HEK293 (cell line): ENCODE results near the gene CLCNKB.
A peak's percentile ranks its signal among the peaks of the same experiment; 100 is the strongest.
"Not testable (repeated sequence)": the region's sequence is repeated elsewhere in the genome, so short reads cannot be mapped to it uniquely, and the experiment has no call there.

Source experiments
- CTCF ChIA-PET: fragments of 350-600 bp; formaldehyde crosslinking; extraction: SDS; loops from one replicate; lab custom pipeline; 2021; ENCODE audit warnings: antibody characterized with exemption; lab: Yijun Ruan, JAX
- POLR2A ChIA-PET: fragments of 300-600 bp; formaldehyde crosslinking; extraction: SDS; loops from one replicate; lab custom pipeline; 2020; ENCODE audit warnings: antibody characterized with exemption, inconsistent platforms; lab: Yijun Ruan, JAX
- H3K27ac ChIP-seq: fragments of 200-500 bp; sonication (Bioruptor generic); 2 replicates; pipeline ENCODE4 v1.5.1; 2014; ENCODE audit warnings: low read depth, low read length, control low read depth, inconsistent platforms; ENCODE audit errors: extremely low read depth
- H3K36me3 ChIP-seq, 2 experiments: fragments of 200-500 bp in 1 of 2; sonication (Bioruptor generic) in 1 of 2; 1 replicate in 1 of 2; 2 replicates in 1 of 2; pipeline ENCODE4 v1.5.1; 2014 to 2017; ENCODE audit warnings: inconsistent platforms in 2 of 2, low read length in 2 of 2; ENCODE audit not compliant: control insufficient read depth in 2 of 2, insufficient read depth in 1 of 2
- H3K4me1 ChIP-seq: fragments of 200-500 bp; sonication (Bioruptor generic); 2 replicates; pipeline ENCODE4 v1.5.1; 2014; ENCODE audit warnings: mild to moderate bottlenecking, low read length, inconsistent platforms; ENCODE audit not compliant: control insufficient read depth, insufficient read depth
- H3K4me3 ChIP-seq: 2 replicates; pipeline ENCODE4 v1.5.1; 2011; ENCODE audit warnings: low read depth, mild to moderate bottlenecking, control low read depth, low read length, moderate library complexity
- H3K9me3 ChIP-seq: fragments of 200-500 bp; sonication (Bioruptor generic); 2 replicates; pipeline ENCODE4 v1.5.1; 2014; ENCODE audit warnings: low read depth, low read length, inconsistent platforms; ENCODE audit not compliant: control insufficient read depth, insufficient read depth
- ATF2 ChIP-seq: fragments of 450-650 bp; formaldehyde crosslinking; IDR thresholded peaks from 2 replicates; pipeline ENCODE4 v1.5.1; 2016; ENCODE audit warnings: missing biosample characterization, missing genetic modification characterization, low read depth
- GFI1B ChIP-seq: fragments of 450-650 bp; formaldehyde crosslinking; IDR thresholded peaks from 2 replicates; pipeline ENCODE4 v1.5.1; 2016; ENCODE audit warnings: missing biosample characterization, missing genetic modification characterization
- GLIS2 ChIP-seq: fragments of 450-650 bp; formaldehyde crosslinking; IDR thresholded peaks from 2 replicates; pipeline ENCODE4 v1.5.1; 2016; ENCODE audit warnings: missing biosample characterization, missing genetic modification characterization
- HIC1 ChIP-seq: fragments of 450-650 bp; formaldehyde crosslinking; IDR thresholded peaks from 2 replicates; pipeline ENCODE4 v1.5.1; 2016; ENCODE audit warnings: missing biosample characterization, missing genetic modification characterization
- PRDM10 ChIP-seq: fragments of 450-650 bp; formaldehyde crosslinking; IDR thresholded peaks from 2 replicates; pipeline ENCODE4 v1.5.1; 2016; ENCODE audit warnings: missing biosample characterization, missing genetic modification characterization
- SP2 ChIP-seq: fragments of 450-650 bp; formaldehyde crosslinking; IDR thresholded peaks from 2 replicates; pipeline ENCODE4 v1.5.1; 2016; ENCODE audit warnings: missing biosample characterization, missing genetic modification characterization
- ZBTB10 ChIP-seq: fragments of 450-650 bp; formaldehyde crosslinking; IDR thresholded peaks from 2 replicates; pipeline ENCODE4 v1.5.1; 2016; ENCODE audit warnings: missing biosample characterization, missing genetic modification characterization
- ZNF114 ChIP-seq: fragments of 450-650 bp; formaldehyde crosslinking; IDR thresholded peaks from 2 replicates; pipeline ENCODE4 v1.5.0; 2017; ENCODE audit warnings: missing biosample characterization, missing genetic modification characterization
- ZNF148 ChIP-seq: fragments of 450-650 bp; formaldehyde crosslinking; IDR thresholded peaks from 2 replicates; pipeline ENCODE4 v1.5.0; 2017; ENCODE audit warnings: missing biosample characterization, missing genetic modification characterization, borderline replicate concordance
- ZNF175 ChIP-seq: fragments of 450-650 bp; formaldehyde crosslinking; IDR thresholded peaks from 2 replicates; pipeline ENCODE4 v1.5.1; 2016; ENCODE audit warnings: missing biosample characterization, missing genetic modification characterization
- ZNF37A ChIP-seq: fragments of 450-650 bp; IDR thresholded peaks from 2 replicates; pipeline ENCODE4 v1.5.1; 2018; ENCODE audit warnings: missing biosample characterization, missing genetic modification characterization
- ZNF776 ChIP-seq: fragments of 450-650 bp; formaldehyde crosslinking; IDR thresholded peaks from 2 replicates; pipeline ENCODE4 v1.5.0; 2017; ENCODE audit warnings: missing biosample characterization, missing genetic modification characterization, borderline replicate concordance
- ZNF791 ChIP-seq: fragments of 450-650 bp; formaldehyde crosslinking; IDR thresholded peaks from 2 replicates; pipeline ENCODE4 v1.5.1; 2016; ENCODE audit warnings: missing biosample characterization, missing genetic modification characterization

CLCNKB gene

GRCh38 chr1:16028237-16029002, 15.2 kb upstream of the CLCNKB start:
- ChIA-PET POLR2A (no interaction called here), CTCF (no interaction called here)
- TF ChIP-seq ATF2 (tag by site-specific recombination) (no peak), ZNF114 (no peak), ZBTB10 (tag by site-specific recombination) (0 out of 2 replicates have a peak, but pooled peaks have one; percentile 18), ZNF776 (tag by site-specific recombination) (no peak), HIC1 (tag by site-specific recombination) (peak; percentile 46), GLIS2 (tag by site-specific recombination) (peak; percentile 47), ZNF148 (tag by site-specific recombination) (no peak), SP2 (tag by site-specific recombination) (peak; percentile 46), ZNF791 (tag by site-specific recombination) (no peak), ZNF37A (tag by site-specific recombination) (no peak), ZNF175 (no peak), GFI1B (tag by site-specific recombination) (no peak), PRDM10 (tag by site-specific recombination) (peak; percentile 59)
- TF ChIP-seq, all 188 proteins: peak for 5

GRCh38 chr1:16029003-16029268, 14.6 kb upstream of the CLCNKB start:
- H3K9me3 ChIP-seq, CTCF ChIA-PET, H3K27ac ChIP-seq, H3K4me3 ChIP-seq, H3K4me1 ChIP-seq, H3K36me3 ChIP-seq, POLR2A ChIA-PET: not testable (repeated sequence)

More at GRCh38 chr1:16028237-16029002, 15.2 kb upstream of the CLCNKB start:
- Histone ChIP-seq H3K36me3 (no peaks in the 10 kb centered on the region), H3K4me1 (no peaks in the 10 kb centered on the region), H3K4me3 (no peak overlapping the region), H3K27ac (no peak overlapping the region), H3K9me3 (no peaks in the 10 kb centered on the region)
